ENCODE data around the gene ZNF282.

ZNF282 gene

GRCh38 chr7:149239345-149240143 is 44.2 kb downstream of the ZNF282 start, which contains the start of gene ZNF212:
TSS of gene ZNF212 (plus strand) at chr7:149239651. CDS start at chr7:149239779, 128 bp downstream.
- Histone ChIP-seq H3K79me2 (ENCODE audit: insufficient read depth, low read depth) (peaks cover 32% of the 10 kb centered on the region), H3K4me1 (ENCODE audit: low read depth, poor library complexity, severe bottlenecking) (peaks cover 19% of the 10 kb centered on the region)

DNA sequence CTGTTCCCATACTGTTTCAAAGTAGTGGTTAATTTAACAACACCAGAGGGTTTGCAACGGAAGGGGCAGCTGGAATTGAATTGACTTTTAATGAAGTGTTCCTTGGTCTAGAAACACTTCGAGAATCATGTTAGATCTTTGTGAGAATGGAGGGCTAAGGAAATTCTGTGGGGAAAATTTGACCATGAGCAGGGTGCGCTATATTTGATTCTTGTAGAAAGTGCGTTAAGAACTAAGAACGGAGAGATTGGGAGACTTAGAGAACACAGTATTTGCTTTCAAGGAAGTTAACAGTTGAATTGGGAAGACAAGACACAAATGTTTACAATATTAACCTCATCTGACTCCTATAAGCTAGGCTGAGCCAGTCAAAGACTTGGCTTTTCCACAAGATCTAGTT is 45.3 kb downstream of the ZNF282 start:
- no peak overlapping the region for H3K9ac ChIP-seq
- peak overlapping the region; percentile 41 for H3K4me2 ChIP-seq
- H3K79me2 ChIP-seq (ENCODE audit: insufficient read depth, low read depth), result peaks cover 37% of the 10 kb centered on the region
- peaks cover 19% of the 10 kb centered on the region for H3K4me1 ChIP-seq (ENCODE audit: low read depth, poor library complexity, severe bottlenecking)
- H3K27ac ChIP-seq, result no peak overlapping the region
- H4K20me1 ChIP-seq (ENCODE audit: insufficient read depth), result 0 out of 2 replicates have a peak, but pooled peaks cover 4% of the 10 kb centered on the region
- no peak overlapping the region for H3K4me3 ChIP-seq (IDR thresholded peaks at IDR 0.05; ENCODE audit: insufficient read depth, low read depth, low read length)
- 0 out of 2 replicates have a peak, but pooled peaks cover 4% of the 10 kb centered on the region for H3K36me3 ChIP-seq (ENCODE audit: insufficient read depth)
- TF ChIP-seq, protein P1, sequence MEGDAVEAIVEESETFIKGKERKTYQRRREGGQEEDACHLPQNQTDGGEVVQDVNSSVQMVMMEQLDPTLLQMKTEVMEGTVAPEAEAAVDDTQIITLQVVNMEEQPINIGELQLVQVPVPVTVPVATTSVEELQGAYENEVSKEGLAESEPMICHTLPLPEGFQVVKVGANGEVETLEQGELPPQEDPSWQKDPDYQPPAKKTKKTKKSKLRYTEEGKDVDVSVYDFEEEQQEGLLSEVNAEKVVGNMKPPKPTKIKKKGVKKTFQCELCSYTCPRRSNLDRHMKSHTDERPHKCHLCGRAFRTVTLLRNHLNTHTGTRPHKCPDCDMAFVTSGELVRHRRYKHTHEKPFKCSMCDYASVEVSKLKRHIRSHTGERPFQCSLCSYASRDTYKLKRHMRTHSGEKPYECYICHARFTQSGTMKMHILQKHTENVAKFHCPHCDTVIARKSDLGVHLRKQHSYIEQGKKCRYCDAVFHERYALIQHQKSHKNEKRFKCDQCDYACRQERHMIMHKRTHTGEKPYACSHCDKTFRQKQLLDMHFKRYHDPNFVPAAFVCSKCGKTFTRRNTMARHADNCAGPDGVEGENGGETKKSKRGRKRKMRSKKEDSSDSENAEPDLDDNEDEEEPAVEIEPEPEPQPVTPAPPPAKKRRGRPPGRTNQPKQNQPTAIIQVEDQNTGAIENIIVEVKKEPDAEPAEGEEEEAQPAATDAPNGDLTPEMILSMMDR (conservative IDR thresholded peaks at IDR 0.05; ENCODE audit: low read depth, low read length), result no peak
- 0 out of 2 replicates have a peak, but pooled peaks cover 6% of the 10 kb centered on the region for H3K27me3 ChIP-seq (ENCODE audit: insufficient read depth, low read depth)
- H2AFZ ChIP-seq (ENCODE audit: low read depth), result no peak overlapping the region

More at GRCh38 chr7:149239345-149240143, 44.2 kb downstream of the ZNF282 start, which contains the start of gene ZNF212:
- TF ChIP-seq, protein P1 (conservative IDR thresholded peaks at IDR 0.05; ENCODE audit: low read depth, low read length), result peak; percentile 82
- peak within 1 kb of the TSS; percentile 53 for H3K27ac ChIP-seq
- H3K4me3 ChIP-seq (IDR thresholded peaks at IDR 0.05; ENCODE audit: insufficient read depth, low read depth, low read length), result peak within 1 kb of the TSS; percentile 74
- peak within 1 kb of the TSS; percentile 92 for H2AFZ ChIP-seq (ENCODE audit: low read depth)
- H3K9ac ChIP-seq, result peak within 1 kb of the TSS; percentile 63
- H3K27me3 ChIP-seq (ENCODE audit: insufficient read depth, low read depth), result 0 out of 2 replicates have a peak, but pooled peaks cover 6% of the 10 kb centered on the region
- 0 out of 2 replicates have a peak, but pooled peaks cover 4% of the 10 kb centered on the region for H4K20me1 ChIP-seq (ENCODE audit: insufficient read depth)
- 0 out of 2 replicates have a peak, but pooled peaks cover 4% of the 10 kb centered on the region for H3K36me3 ChIP-seq (ENCODE audit: insufficient read depth)
- peak within 1 kb of the TSS; percentile 99 for H3K4me2 ChIP-seq

GRCh38 chr7:149241696-149242095 is 46.4 kb downstream of the ZNF282 start:
- 0 out of 2 replicates have a peak, but pooled peaks cover 4% of the 10 kb centered on the region for H4K20me1 ChIP-seq (ENCODE audit: insufficient read depth)
- H2AFZ ChIP-seq (ENCODE audit: low read depth), result no peak overlapping the region
- H3K27ac ChIP-seq, result no peak overlapping the region
- H3K79me2 ChIP-seq (ENCODE audit: insufficient read depth, low read depth), result peaks cover 43% of the 10 kb centered on the region
- TF ChIP-seq, protein P1 (conservative IDR thresholded peaks at IDR 0.05; ENCODE audit: low read depth, low read length), result no peak
- H3K36me3 ChIP-seq (ENCODE audit: insufficient read depth), result 0 out of 2 replicates have a peak, but pooled peaks cover 4% of the 10 kb centered on the region
- H3K27me3 ChIP-seq (ENCODE audit: insufficient read depth, low read depth), result 0 out of 2 replicates have a peak, but pooled peaks cover 3% of the 10 kb centered on the region
- no peak overlapping the region for H3K4me3 ChIP-seq (IDR thresholded peaks at IDR 0.05; ENCODE audit: insufficient read depth, low read depth, low read length)
- peaks cover 19% of the 10 kb centered on the region for H3K4me1 ChIP-seq (ENCODE audit: low read depth, poor library complexity, severe bottlenecking)
- H3K4me2 ChIP-seq, result no peak overlapping the region
- H3K9ac ChIP-seq, result no peak overlapping the region

GRCh38 chr7:149245244-149245643 is 49.9 kb downstream of the ZNF282 start:
- H3K4me3 ChIP-seq (IDR thresholded peaks at IDR 0.05; ENCODE audit: insufficient read depth, low read depth, low read length), result no peak overlapping the region
- no peak overlapping the region for H3K27ac ChIP-seq
- TF ChIP-seq, protein P1 (conservative IDR thresholded peaks at IDR 0.05; ENCODE audit: low read depth, low read length), result no peak
- no peak overlapping the region for H3K4me2 ChIP-seq
- H4K20me1 ChIP-seq (ENCODE audit: insufficient read depth), result 0 out of 2 replicates have a peak, but pooled peaks cover 4% of the 10 kb centered on the region
- H3K9ac ChIP-seq, result no peak overlapping the region
- H2AFZ ChIP-seq (ENCODE audit: low read depth), result no peak overlapping the region
- no peaks in the 10 kb centered on the region for H3K27me3 ChIP-seq (ENCODE audit: insufficient read depth, low read depth)
- peaks cover 7% of the 10 kb centered on the region for H3K4me1 ChIP-seq (ENCODE audit: low read depth, poor library complexity, severe bottlenecking)
- peaks cover 45% of the 10 kb centered on the region for H3K79me2 ChIP-seq (ENCODE audit: insufficient read depth, low read depth)
- 0 out of 2 replicates have a peak, but pooled peaks cover 4% of the 10 kb centered on the region for H3K36me3 ChIP-seq (ENCODE audit: insufficient read depth)

Measured in KMS-11 (cell line).